Astrocyte of the hippocampus (primary cell): ENCODE measurements around the gene UNC13B.
"Not testable (repeated sequence)": the region's sequence is repeated elsewhere in the genome, so short reads cannot be mapped to it uniquely, and the experiment has no call there.

Source experiments
- DNase-seq: peaks from one replicate; pipeline ENCODE4 v3.0.0; 2011; ENCODE audit warnings: low read depth, low spot score

UNC13B gene

GRCh38 chr9:35161713-35162604 is at the start of gene UNC13B:
UNC13B (plus strand) TSS chr9:35162009; CDS start chr9:35162284, 275 bp downstream.
- peak; percentile 97 for DNase-seq

DNA sequence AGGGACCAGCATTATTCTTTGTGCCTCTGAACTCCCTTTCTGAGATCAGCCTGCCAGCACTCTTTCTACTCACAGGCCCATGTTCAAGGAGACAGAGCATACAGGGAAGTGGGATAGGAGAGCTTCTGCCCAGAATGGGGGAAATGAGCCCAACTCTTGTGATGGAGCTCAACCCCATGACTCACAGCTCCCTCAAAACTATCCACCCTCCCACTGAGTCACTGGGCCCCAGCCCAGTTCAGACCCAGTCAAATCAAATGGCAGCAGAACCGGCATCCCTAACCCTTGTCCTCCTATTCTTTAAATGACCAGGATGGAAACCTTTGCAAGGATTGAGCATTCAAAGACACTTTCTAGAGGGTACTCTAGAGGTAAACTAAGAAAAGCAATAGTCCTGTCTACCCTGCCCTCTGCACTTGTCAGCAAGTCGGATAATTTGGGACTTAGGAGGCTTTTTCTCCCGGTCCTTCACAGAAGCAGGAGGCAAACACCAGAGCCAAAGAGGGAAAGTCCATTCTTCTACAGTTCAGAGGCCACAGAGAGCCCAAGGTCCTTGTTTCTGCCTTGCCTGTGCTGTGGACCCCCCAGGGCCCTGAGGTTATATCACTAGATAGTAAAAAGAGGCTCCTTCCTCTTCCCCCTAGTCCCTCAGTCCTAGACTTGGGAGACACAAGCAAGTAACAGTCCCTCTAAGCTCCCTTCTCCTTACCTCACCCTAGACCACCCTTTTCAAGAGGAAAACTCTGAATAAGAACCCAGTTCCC is 49.4 kb upstream of the UNC13B start:
- peak; percentile 51 for DNase-seq

GRCh38 chr9:35114113-35114839 is 47.5 kb upstream of the UNC13B start:
- peak; percentile 97 for DNase-seq

- DNase-seq = peak; percentile 49
Observed at GRCh38 chr9:35114840-35115628, 46.8 kb upstream of the UNC13B start.

DNA sequence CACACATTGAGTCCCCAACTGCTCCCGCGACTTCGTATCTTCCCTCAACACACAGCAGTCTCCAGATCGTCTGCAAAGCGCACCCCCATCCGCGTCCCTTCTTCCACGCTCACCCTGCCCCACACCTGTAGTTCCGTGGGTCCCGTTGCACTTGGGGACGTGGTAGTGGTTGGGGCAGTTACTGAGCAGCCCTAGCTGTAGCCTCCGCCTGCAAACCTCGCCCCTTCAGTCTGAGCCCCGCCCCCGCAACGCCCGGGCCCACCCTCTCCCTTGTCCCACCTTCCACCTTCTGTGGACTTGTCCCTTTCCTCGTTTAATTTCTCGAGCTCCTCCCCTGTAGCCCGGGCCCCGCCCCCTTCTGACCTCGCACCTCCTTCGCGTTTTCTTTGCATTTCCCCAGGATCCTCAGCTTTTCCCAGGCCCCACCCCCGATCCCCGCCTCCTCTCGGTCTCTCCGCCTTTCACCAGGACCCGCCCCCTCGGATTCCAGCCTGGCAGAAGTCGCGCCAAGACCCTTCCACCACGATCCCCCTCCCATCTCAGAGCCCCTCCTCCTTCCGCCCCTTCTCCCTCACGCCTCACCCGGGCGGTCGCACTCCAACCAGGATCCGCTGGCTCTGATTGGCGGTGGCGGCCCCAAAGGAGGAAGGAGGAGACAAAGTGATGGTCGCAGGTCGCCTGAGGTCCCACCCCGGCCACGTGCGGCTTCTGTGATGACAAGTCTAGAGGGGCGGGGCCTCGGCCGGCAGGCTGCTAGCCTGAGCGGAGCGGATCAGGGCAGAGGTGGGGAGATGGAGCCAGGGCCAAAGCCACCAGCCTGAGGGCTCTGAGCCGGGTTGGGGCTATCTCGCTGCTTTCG is 45.9 kb upstream of the UNC13B start, which contains the start of gene ATOSB:
ATOSB (minus strand) TSS at position 183 of the 859 bp plus-strand sequence. CDS start 7,588 bp downstream, outside the sequence.
- DNase-seq = peak; percentile 99

DNA sequence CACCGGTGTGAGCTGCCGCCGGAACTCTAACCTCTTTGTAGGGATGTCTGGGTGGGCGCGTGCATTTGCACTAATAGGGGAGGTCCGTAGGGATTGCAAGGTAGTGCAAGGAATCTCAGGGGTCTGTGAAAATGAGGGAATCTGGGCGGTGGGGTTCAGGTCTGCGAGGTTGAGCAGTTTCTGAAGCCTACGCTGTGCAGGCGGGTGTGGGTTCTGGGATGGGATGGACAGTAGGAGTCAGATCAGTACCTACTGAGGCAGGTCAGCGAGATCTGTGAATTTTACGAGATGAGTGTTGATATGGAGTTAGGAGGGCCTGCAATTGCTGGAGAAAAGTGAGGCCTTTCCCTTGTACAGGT is 45.3 kb upstream of the UNC13B start:
- DNase-seq = no peak

DNA sequence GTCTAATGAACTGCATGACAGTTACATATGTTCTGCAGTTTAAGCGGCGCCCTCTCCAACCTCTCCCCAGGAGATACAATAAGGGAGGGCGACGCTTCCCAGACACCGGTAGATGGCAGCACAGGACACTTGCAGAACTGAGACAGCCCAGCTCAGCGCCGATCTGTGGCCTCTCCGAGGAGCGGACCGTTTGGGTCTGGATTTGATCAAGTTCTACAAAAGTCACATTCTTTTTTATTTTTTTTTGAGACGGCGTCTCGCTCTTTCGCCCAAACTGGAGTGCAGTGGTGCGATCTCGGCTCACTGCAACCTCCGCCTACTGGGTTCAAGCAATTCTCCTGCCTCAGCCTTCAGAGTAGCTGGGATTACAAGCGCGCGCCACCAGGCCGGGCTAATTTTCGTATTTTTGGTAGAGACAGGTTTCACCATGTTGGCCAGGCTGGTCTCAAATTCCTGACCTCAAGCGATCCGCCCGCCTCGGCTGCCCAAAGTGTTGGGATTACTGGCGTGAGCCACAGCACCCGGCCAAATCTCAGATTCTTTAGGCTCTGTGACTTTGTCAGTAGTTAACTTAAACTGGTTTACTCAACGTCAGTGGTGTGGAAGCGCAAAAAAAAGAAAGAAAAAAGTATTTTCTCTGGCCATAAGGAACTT is 44.8 kb upstream of the UNC13B start:
- DNase-seq = peak; percentile 96

- no peak for DNase-seq
Observed at GRCh38 chr9:35134920-35135319, 26.9 kb upstream of the UNC13B start.

GRCh38 chr9:35135988-35136387 is 25.8 kb upstream of the UNC13B start:
- no peak for DNase-seq

DNA sequence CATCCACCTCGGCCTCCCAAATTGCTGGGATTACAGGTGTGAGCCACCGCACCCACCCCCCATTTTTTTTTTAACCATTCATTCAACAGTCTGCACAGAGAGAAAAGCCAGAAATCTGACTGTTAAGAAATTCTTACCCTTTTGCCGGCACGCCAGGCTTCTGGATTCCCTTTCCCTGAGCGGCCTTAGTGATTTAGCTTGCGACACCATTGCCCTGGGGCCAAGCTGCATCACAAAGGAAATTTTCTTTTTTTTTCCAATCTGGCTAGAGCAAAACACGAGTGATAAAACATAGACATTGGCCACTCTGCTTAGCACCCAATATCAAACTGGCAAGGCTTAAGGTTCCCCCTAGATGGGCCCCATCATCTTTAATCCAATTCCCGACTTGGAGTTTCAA is 24.9 kb upstream of the UNC13B start:
- no peak for DNase-seq

- no peak for DNase-seq
Observed at GRCh38 chr9:35140093-35140492, 21.7 kb upstream of the UNC13B start.

- no peak for DNase-seq
Observed at GRCh38 chr9:35142037-35142436, 19.8 kb upstream of the UNC13B start.

GRCh38 chr9:35147941-35148563 is 13.8 kb upstream of the UNC13B start:
- DNase-seq = not testable (repeated sequence)

DNA sequence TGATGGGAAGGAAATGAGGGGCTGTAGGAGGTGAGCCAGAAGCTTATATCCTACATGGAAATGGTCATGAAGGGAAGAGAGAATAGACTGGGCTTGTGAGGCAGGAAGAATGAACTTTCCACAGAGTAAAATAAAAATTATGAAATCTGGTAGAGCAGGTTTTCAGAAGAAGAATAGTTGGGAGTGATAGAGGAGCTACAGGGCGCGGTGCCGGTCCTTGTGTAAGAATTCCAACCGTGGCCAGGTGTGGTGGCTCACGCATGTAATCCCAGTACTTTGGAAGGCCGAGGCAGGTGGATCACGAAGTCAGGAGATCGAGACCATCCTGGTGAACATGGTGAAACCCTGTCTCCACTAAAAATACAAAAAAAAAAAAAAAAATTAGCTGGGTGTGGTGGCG is 8.9 kb upstream of the UNC13B start:
- DNase-seq = no peak

- DNase-seq = no peak
Observed at GRCh38 chr9:35156781-35157180, 5.0 kb upstream of the UNC13B start.

DNA sequence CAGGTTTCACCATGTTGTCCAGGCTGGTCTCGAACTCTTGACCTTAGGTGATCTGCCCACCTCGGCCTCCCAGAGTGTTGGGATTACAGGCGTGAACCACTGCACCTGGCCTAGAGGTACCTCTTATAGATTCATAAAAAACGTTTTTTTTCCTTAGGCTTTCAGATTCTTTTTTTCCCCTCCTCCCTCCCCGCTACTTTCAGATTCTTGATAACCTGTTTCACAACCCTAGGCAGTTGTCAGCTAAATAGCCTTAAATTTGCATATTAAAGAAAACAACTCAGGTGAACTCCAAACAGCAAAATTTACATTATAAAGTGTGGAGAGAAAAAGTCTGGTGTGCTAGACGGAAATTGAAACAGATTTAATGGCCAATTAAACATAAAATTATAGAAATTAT is 4.0 kb upstream of the UNC13B start:
- not testable (repeated sequence) for DNase-seq

GRCh38 chr9:35158501-35159280 is 3.1 kb upstream of the UNC13B start:
- DNase-seq = no peak

DNA sequence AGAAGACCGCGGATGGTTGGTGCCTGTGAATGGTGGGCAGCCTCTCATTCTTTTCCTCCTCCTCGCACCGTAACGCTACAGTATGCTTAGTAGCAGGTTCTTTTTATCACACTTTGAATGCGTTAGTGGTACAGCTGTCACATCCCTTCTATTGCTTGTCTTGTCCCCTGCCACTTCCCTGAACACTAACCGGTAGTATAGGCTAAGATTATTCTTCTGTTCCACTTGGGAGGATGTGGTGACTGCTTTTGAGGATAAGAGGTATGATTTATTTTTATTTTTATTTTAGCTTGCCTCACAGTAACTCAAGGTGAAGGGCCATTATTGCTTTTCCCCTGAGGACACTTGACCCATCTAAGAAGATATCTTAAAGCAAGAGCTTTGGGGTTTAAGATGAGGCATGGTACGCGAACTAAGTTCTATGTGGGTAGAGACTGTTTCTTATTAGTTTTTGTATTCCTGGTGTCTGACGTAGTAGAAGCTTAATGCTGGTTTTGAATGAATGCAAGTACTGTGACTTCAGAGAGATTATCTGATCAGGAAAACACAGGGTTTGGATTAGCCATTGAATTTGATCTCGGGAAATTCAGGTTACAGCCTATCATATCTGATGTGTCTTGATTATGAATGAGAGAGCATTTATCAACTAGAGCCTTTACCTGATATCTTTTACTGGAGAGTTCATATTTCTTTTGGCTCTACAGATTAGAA is 951 bp downstream of the UNC13B start:
- DNase-seq = peak; percentile 12
